Measurements from ENCODE around the gene LRRC8A. TPM values are rescaled to one million over a fixed set of nuclear protein-coding genes. Genes with fewer than 3 reads are reported as not detected.
"Not testable (repeated sequence)": the region's sequence is repeated elsewhere in the genome, so short reads cannot be mapped to it uniquely, and the experiment has no call there.

The LRRC8A gene
- polyA plus RNA-seq, 1 donor from 2014 or later, result 11.6 TPM

DNA sequence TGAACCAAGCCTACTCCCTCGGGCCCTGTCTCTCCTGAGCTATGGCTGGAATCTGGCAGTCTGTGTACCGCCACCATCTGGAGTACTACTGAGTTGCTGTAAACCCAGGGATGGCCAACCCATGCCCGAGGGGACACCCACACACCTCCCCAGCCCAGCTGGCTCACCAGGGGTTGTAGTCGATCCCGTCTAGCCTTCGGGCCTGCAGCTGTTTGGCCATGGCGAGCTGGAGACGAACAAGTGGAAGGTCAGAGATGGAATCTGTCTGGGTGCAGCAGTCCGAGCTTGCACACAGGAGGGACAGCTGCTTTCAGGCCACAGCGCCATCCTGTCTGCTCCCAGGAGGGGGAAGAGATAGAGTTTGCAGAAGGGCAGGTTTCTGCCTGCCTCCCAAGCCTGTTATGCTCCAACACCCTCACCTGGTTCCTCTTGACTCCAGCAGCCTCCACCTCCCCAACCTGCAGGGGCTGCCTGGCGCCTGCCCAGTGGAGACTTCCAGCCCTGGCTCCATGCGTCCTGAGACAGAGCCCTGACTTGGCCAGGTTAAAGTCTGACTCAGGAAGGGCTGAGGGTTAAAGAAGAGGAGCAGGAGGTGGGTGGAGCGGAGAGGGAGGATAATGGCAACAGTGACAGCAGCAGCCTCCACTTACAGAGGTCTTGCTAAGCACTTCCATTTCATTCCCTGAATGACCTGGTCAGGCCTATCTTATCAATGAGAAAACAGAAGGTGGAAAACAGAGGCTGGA lies 36.6 kb upstream of the LRRC8A start:
- Histone ChIP-seq H3K9me3 (ENCODE audit: low read length) (no peaks in the 10 kb centered on the region), H3F3A (ENCODE audit: insufficient read depth, low read length, poor library complexity, severe bottlenecking) (no peaks in the 10 kb centered on the region), H3K4me3 (ENCODE audit: low read length) (no peak overlapping the region), H3K4me2 (ENCODE audit: low read length) (no peak overlapping the region), H4K20me1 (ENCODE audit: insufficient read depth) (no peaks in the 10 kb centered on the region), H3K9me2 (ENCODE audit: insufficient read depth, low read length) (no peaks in the 10 kb centered on the region), H3K27ac (ENCODE audit: low read length) (no peak overlapping the region), H3K9ac (ENCODE audit: low read length) (no peak overlapping the region), H2AFZ (ENCODE audit: low read depth, low read length) (no peak overlapping the region), H3K27me3 (ENCODE audit: insufficient read depth, low read depth, low read length) (no peaks in the 10 kb centered on the region), H3K79me2 (replicated peaks; ENCODE audit: insufficient read depth, low read length) (no peaks in the 10 kb centered on the region), H3K36me3 (ENCODE audit: insufficient read depth, low read length) (no peaks in the 10 kb centered on the region)
- TF ChIP-seq, protein P1, sequence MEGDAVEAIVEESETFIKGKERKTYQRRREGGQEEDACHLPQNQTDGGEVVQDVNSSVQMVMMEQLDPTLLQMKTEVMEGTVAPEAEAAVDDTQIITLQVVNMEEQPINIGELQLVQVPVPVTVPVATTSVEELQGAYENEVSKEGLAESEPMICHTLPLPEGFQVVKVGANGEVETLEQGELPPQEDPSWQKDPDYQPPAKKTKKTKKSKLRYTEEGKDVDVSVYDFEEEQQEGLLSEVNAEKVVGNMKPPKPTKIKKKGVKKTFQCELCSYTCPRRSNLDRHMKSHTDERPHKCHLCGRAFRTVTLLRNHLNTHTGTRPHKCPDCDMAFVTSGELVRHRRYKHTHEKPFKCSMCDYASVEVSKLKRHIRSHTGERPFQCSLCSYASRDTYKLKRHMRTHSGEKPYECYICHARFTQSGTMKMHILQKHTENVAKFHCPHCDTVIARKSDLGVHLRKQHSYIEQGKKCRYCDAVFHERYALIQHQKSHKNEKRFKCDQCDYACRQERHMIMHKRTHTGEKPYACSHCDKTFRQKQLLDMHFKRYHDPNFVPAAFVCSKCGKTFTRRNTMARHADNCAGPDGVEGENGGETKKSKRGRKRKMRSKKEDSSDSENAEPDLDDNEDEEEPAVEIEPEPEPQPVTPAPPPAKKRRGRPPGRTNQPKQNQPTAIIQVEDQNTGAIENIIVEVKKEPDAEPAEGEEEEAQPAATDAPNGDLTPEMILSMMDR (IDR thresholded peaks at IDR 0.05; ENCODE audit: poor library complexity, severe bottlenecking), result no peak
- TF ChIP-seq EP300 (conservative IDR thresholded peaks at IDR 0.05; ENCODE audit: poor library complexity, severe bottlenecking), result no peak

- no peaks in the 10 kb centered on the region for H4K20me1 ChIP-seq (ENCODE audit: insufficient read depth)
- no peaks in the 10 kb centered on the region for H3F3A ChIP-seq (ENCODE audit: insufficient read depth, low read length, poor library complexity, severe bottlenecking)
- no peaks in the 10 kb centered on the region for H3K9me3 ChIP-seq (ENCODE audit: low read length)
- no peak overlapping the region for H3K4me3 ChIP-seq (ENCODE audit: low read length)
- TF ChIP-seq MXI1 (conservative IDR thresholded peaks at IDR 0.05; ENCODE audit: poor library complexity, severe bottlenecking), result no peak
- H3K9ac ChIP-seq (ENCODE audit: low read length), result no peak overlapping the region
- no peaks in the 10 kb centered on the region for H3K79me2 ChIP-seq (replicated peaks; ENCODE audit: insufficient read depth, low read length)
- no peaks in the 10 kb centered on the region for H3K9me2 ChIP-seq (ENCODE audit: insufficient read depth, low read length)
- H2AFZ ChIP-seq (ENCODE audit: low read depth, low read length), result no peak overlapping the region
- no peak overlapping the region for H3K27ac ChIP-seq (ENCODE audit: low read length)
- no peak overlapping the region for H3K4me2 ChIP-seq (ENCODE audit: low read length)
- no peaks in the 10 kb centered on the region for H3K36me3 ChIP-seq (ENCODE audit: insufficient read depth, low read length)
- no peaks in the 10 kb centered on the region for H3K27me3 ChIP-seq (ENCODE audit: insufficient read depth, low read depth, low read length)
These were observed 35.3 kb upstream of the LRRC8A start for GRCh38 chr9:128846680-128847030.

- H3K27ac ChIP-seq (ENCODE audit: low read length), result no peak overlapping the region
- no peak overlapping the region for H2AFZ ChIP-seq (ENCODE audit: low read depth, low read length)
- H3K4me3 ChIP-seq (ENCODE audit: low read length), result no peak overlapping the region
- H3K27me3 ChIP-seq (ENCODE audit: insufficient read depth, low read depth, low read length), result no peaks in the 10 kb centered on the region
- H4K20me1 ChIP-seq (ENCODE audit: insufficient read depth), result no peaks in the 10 kb centered on the region
- no peaks in the 10 kb centered on the region for H3F3A ChIP-seq (ENCODE audit: insufficient read depth, low read length, poor library complexity, severe bottlenecking)
- no peak overlapping the region for H3K4me2 ChIP-seq (ENCODE audit: low read length)
- H3K9me2 ChIP-seq (ENCODE audit: insufficient read depth, low read length), result no peaks in the 10 kb centered on the region
- H3K79me2 ChIP-seq (replicated peaks; ENCODE audit: insufficient read depth, low read length), result no peaks in the 10 kb centered on the region
- H3K9ac ChIP-seq (ENCODE audit: low read length), result no peak overlapping the region
- no peaks in the 10 kb centered on the region for H3K36me3 ChIP-seq (ENCODE audit: insufficient read depth, low read length)
- TF ChIP-seq EZH2 (IDR thresholded peaks at IDR 0.05; ENCODE audit: borderline replicate concordance, insufficient read depth, low read length, poor library complexity, severe bottlenecking), result no peak
- no peak for TF ChIP-seq EP300 (conservative IDR thresholded peaks at IDR 0.05; ENCODE audit: poor library complexity, severe bottlenecking)
- TF ChIP-seq, protein P2, sequence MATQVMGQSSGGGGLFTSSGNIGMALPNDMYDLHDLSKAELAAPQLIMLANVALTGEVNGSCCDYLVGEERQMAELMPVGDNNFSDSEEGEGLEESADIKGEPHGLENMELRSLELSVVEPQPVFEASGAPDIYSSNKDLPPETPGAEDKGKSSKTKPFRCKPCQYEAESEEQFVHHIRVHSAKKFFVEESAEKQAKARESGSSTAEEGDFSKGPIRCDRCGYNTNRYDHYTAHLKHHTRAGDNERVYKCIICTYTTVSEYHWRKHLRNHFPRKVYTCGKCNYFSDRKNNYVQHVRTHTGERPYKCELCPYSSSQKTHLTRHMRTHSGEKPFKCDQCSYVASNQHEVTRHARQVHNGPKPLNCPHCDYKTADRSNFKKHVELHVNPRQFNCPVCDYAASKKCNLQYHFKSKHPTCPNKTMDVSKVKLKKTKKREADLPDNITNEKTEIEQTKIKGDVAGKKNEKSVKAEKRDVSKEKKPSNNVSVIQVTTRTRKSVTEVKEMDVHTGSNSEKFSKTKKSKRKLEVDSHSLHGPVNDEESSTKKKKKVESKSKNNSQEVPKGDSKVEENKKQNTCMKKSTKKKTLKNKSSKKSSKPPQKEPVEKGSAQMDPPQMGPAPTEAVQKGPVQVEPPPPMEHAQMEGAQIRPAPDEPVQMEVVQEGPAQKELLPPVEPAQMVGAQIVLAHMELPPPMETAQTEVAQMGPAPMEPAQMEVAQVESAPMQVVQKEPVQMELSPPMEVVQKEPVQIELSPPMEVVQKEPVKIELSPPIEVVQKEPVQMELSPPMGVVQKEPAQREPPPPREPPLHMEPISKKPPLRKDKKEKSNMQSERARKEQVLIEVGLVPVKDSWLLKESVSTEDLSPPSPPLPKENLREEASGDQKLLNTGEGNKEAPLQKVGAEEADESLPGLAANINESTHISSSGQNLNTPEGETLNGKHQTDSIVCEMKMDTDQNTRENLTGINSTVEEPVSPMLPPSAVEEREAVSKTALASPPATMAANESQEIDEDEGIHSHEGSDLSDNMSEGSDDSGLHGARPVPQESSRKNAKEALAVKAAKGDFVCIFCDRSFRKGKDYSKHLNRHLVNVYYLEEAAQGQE (IDR thresholded peaks at IDR 0.05; ENCODE audit: borderline replicate concordance), result no peak
- no peak for TF ChIP-seq SMC3 (conservative IDR thresholded peaks at IDR 0.05; ENCODE audit: poor library complexity)
- no peak for TF ChIP-seq POLR2AphosphoS5 (IDR thresholded peaks at IDR 0.05)
- TF ChIP-seq TAF1 (IDR thresholded peaks at IDR 0.05; ENCODE audit: low read depth), result no peak
- no peak for TF ChIP-seq MXI1 (conservative IDR thresholded peaks at IDR 0.05; ENCODE audit: poor library complexity, severe bottlenecking)
- no peak for TF ChIP-seq RAD21 (conservative IDR thresholded peaks at IDR 0.05)
- TF ChIP-seq, protein P1 (IDR thresholded peaks at IDR 0.05; ENCODE audit: poor library complexity, severe bottlenecking), result no peak
- no peaks in the 10 kb centered on the region for H3K9me3 ChIP-seq (ENCODE audit: low read length)
These were observed 34.1 kb upstream of the LRRC8A start for GRCh38 chr9:128847803-128848202.

GRCh38 chr9:128851024-128851423 lies 30.9 kb upstream of the LRRC8A start:
- H3K9me2 ChIP-seq (ENCODE audit: insufficient read depth, low read length); H3K9me3 ChIP-seq (ENCODE audit: low read length); H3K79me2 ChIP-seq (replicated peaks; ENCODE audit: insufficient read depth, low read length); H3K27me3 ChIP-seq (ENCODE audit: insufficient read depth, low read depth, low read length); H3K4me2 ChIP-seq (ENCODE audit: low read length); H4K20me1 ChIP-seq (ENCODE audit: insufficient read depth); H3K36me3 ChIP-seq (ENCODE audit: insufficient read depth, low read length); H2AFZ ChIP-seq (ENCODE audit: low read depth, low read length); H3K9ac ChIP-seq (ENCODE audit: low read length); H3K27ac ChIP-seq (ENCODE audit: low read length); H3K4me3 ChIP-seq (ENCODE audit: low read length); H3F3A ChIP-seq (ENCODE audit: insufficient read depth, low read length, poor library complexity, severe bottlenecking): not testable (repeated sequence)

Measured in neural cell (in vitro differentiated cells).